Mucosa of rectum (tissue), 2 donors: ENCODE data around the gene ARID1B.

ENCODE experiments used
- H3K27ac ChIP-seq, 2 donors: one replicate each; pipeline ENCODE4 v1.7.0; 2013; ENCODE audit warnings: inconsistent platforms in 2 of 2, low read depth in 2 of 2, low read length in 2 of 2
- H3K27me3 ChIP-seq, 2 donors: one replicate each; pipeline ENCODE4 v1.7.0; 2013; ENCODE audit warnings: low read length in 2 of 2; ENCODE audit not compliant: control insufficient read depth in 2 of 2, insufficient read depth in 2 of 2
- H3K36me3 ChIP-seq, 2 donors: one replicate each; pipeline ENCODE4 v1.7.0; 2013; ENCODE audit warnings: low read length in 2 of 2; ENCODE audit not compliant: control insufficient read depth in 2 of 2, insufficient read depth in 2 of 2
- H3K4me1 ChIP-seq, 2 donors: one replicate each; pipeline ENCODE4 v1.7.0; 2013; ENCODE audit warnings: low read length in 2 of 2, mild to moderate bottlenecking in 1 of 2; ENCODE audit not compliant: control insufficient read depth in 2 of 2, insufficient read depth in 2 of 2
- H3K4me3 ChIP-seq, 2 donors: one replicate each; pipeline ENCODE4 v1.7.0; 2013; ENCODE audit warnings: low read length in 2 of 2
- H3K9ac ChIP-seq, 2 donors: one replicate each; pipeline ENCODE4 v1.7.0; 2013; ENCODE audit warnings: low read length in 2 of 2, low read depth in 1 of 2, mild to moderate bottlenecking in 1 of 2
- H3K9me3 ChIP-seq, 2 donors: one replicate each; pipeline ENCODE4 v1.7.0; 2013; ENCODE audit warnings: low read length in 2 of 2; ENCODE audit not compliant: control insufficient read depth in 2 of 2
- donor health status: healthy.
- donor health status: Normal muscosa, but diverticular disease.

ARID1B gene

DNA sequence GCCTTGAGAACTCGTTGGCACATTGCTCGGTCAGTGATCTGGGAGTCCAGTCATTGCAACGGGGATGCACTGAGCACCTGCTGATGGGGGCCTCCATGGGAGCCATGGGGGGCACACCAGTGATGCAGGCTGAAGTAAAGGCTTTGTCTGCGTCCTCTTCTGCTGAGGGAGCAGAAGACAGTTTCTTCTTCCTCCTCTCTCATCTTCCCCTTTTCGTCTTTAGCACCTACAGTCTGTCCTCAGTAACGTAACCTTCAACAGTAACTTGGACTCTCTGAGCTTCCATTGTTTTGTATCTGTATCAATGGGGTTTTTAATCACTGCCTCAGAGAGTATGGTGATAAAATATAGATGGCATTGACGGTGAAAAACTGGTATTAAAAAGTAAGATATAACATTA, 306.2 kb downstream of the ARID1B start:
- Histone ChIP-seq H3K36me3 (peaks cover 12 to 13% of the 10 kb centered on the region in 2 donors), H3K27me3 (no peaks in the 10 kb centered on the region), H3K4me3 (no peak overlapping the region), H3K27ac (no peak overlapping the region), H3K9ac (no peak overlapping the region), H3K9me3 (no peaks in the 10 kb centered on the region), H3K4me1 (peaks cover 0 to 2% of the 10 kb centered on the region in 2 donors)

DNA sequence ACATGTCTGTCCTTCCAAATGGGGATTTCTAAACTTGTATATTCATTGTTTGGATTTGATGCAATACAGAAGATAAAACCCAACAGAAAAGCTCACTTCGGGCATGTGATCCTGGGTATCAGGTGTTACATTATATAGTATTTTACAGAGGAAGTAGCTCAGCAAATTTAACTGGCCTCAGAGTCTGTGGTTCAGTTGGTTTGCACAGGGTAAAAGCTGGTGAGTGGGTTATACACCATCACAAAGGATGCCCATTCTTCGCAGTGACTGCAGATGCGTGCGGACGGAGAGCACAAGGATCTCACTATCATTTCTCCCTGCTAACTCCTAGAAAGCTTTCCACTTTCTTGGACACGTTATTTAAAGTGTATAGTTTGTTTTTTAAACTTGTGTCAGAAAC, 309.5 kb downstream of the ARID1B start:
- H3K9me3 ChIP-seq = no peaks in the 10 kb centered on the region
- no peaks in the 10 kb centered on the region for H3K4me1 ChIP-seq
- no peak overlapping the region for H3K9ac ChIP-seq
- H3K27me3 ChIP-seq = no peaks in the 10 kb centered on the region
- no peak overlapping the region for H3K27ac ChIP-seq
- H3K4me3 ChIP-seq = no peak overlapping the region
- peaks cover 18 to 19% of the 10 kb centered on the region in 2 donors for H3K36me3 ChIP-seq

DNA sequence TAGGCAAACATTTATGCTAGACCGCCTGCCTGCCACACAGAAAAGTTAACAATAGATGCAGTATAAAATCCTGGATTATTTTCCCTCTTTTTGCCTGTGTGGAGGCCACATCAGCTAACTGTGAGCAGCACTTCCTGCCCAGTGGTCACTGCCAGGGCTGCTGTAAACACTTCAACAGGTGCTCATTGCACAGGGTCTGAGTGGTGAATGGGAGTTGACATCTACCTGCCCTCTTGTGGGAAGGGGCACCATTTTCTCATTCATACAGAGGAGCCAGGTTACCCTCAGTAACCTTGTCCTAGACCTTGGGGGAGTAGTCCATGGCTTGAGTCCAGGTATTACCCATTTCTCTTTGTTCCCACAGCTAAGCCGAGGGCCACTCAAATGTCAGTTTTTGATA, 310.8 kb downstream of the ARID1B start:
- H3K27me3 ChIP-seq = no peaks in the 10 kb centered on the region
- H3K36me3 ChIP-seq = peaks cover 18 to 19% of the 10 kb centered on the region in 2 donors
- no peak overlapping the region for H3K4me3 ChIP-seq
- no peaks in the 10 kb centered on the region for H3K9me3 ChIP-seq
- H3K27ac ChIP-seq = no peak overlapping the region
- no peak overlapping the region for H3K9ac ChIP-seq
- no peaks in the 10 kb centered on the region for H3K4me1 ChIP-seq

GRCh38 chr6:157088841-157089240, 311.7 kb downstream of the ARID1B start:
- Histone ChIP-seq H3K27me3 (no peaks in the 10 kb centered on the region), H3K27ac (no peak overlapping the region), H3K4me3 (no peak overlapping the region), H3K9ac (no peak overlapping the region), H3K9me3 (no peaks in the 10 kb centered on the region), H3K4me1 (no peaks in the 10 kb centered on the region), H3K36me3 (peaks cover 19 to 23% of the 10 kb centered on the region in 2 donors)

DNA sequence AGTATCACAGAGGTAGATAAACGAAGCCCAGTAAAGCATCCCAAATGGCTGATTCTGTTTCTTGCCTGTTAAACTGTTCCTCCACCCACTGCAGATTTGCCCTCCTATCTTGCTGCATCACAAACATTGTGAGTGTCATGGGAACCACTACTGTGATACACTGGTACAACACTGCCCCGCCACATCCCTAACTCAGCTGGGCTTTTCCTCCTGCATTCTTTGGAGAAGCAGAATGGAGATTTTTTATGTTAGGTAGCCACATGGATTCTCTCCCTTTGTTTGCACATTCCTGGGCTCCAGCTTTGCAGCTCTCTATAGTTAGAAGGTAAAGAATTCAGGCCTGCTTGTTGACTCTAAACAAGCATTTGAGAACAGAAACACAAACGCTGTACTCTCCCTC, 312.1 kb downstream of the ARID1B start:
- no peak overlapping the region for H3K4me3 ChIP-seq
- H3K9me3 ChIP-seq = no peaks in the 10 kb centered on the region
- H3K36me3 ChIP-seq = peaks cover 19 to 24% of the 10 kb centered on the region in 2 donors
- no peaks in the 10 kb centered on the region for H3K4me1 ChIP-seq
- no peak overlapping the region for H3K9ac ChIP-seq
- H3K27me3 ChIP-seq = no peaks in the 10 kb centered on the region
- H3K27ac ChIP-seq = no peak overlapping the region

- Histone ChIP-seq H3K9ac (no peak overlapping the region), H3K4me1 (no peaks in the 10 kb centered on the region)
These were observed 312.7 kb downstream of the ARID1B start for GRCh38 chr6:157089851-157090250.

GRCh38 chr6:157090736-157091135, 313.6 kb downstream of the ARID1B start:
- Histone ChIP-seq H3K9me3 (no peaks in the 10 kb centered on the region), H3K27me3 (no peaks in the 10 kb centered on the region), H3K36me3 (peaks cover 16 to 18% of the 10 kb centered on the region in 2 donors), H3K4me3 (no peak overlapping the region), H3K4me1 (no peaks in the 10 kb centered on the region), H3K27ac (no peak overlapping the region), H3K9ac (no peak overlapping the region)

More at GRCh38 chr6:157089851-157090250, 312.7 kb downstream of the ARID1B start:
- Histone ChIP-seq H3K36me3 (peaks cover 16 to 24% of the 10 kb centered on the region in 2 donors), H3K27ac (no peak overlapping the region), H3K4me3 (no peak overlapping the region), H3K9me3 (no peaks in the 10 kb centered on the region), H3K27me3 (no peaks in the 10 kb centered on the region)

- Histone ChIP-seq H3K4me1 (no peaks in the 10 kb centered on the region), H3K36me3 (peaks cover 16 to 18% of the 10 kb centered on the region in 2 donors), H3K27me3 (no peaks in the 10 kb centered on the region), H3K27ac (no peak overlapping the region), H3K9me3 (no peaks in the 10 kb centered on the region), H3K4me3 (no peak overlapping the region), H3K9ac (no peak overlapping the region)
These were observed 314.1 kb downstream of the ARID1B start for GRCh38 chr6:157091243-157091642.

- Histone ChIP-seq H3K9ac (no peak overlapping the region), H3K4me3 (no peak overlapping the region), H3K36me3 (peaks cover 12 to 14% of the 10 kb centered on the region in 2 donors), H3K9me3 (no peaks in the 10 kb centered on the region), H3K4me1 (no peaks in the 10 kb centered on the region), H3K27ac (no peak overlapping the region), H3K27me3 (no peaks in the 10 kb centered on the region)
These were observed 314.8 kb downstream of the ARID1B start for GRCh38 chr6:157091856-157092460.

DNA sequence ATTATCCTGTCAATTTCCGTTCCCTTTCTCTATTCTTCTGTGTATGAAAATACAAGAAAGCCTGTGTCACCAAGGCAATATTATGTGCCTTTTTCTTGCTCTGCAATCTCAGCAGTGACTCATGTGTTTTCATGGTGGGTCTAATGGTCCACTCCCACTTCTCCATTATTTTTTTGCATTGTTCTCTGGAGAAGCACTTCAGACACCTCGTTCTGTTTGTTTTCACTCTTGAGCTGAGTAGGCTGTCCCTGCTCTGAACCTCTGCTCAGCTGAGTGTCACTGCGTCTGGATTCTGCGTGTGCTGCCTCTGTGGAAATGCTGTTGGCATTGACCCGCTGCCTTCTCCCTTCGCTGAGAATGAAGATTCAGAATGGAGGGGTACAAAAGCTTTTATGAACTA, 315.6 kb downstream of the ARID1B start:
- H3K9me3 ChIP-seq = no peaks in the 10 kb centered on the region
- H3K4me3 ChIP-seq = no peak overlapping the region
- no peaks in the 10 kb centered on the region for H3K4me1 ChIP-seq
- H3K9ac ChIP-seq = no peak overlapping the region
- peaks cover 7 to 11% of the 10 kb centered on the region in 2 donors for H3K36me3 ChIP-seq
- H3K27me3 ChIP-seq = no peaks in the 10 kb centered on the region
- no peak overlapping the region for H3K27ac ChIP-seq
